Measurements from ENCODE around the gene CDR2.
"Not testable (repeated sequence)": the region's sequence is repeated elsewhere in the genome, so short reads cannot be mapped to it uniquely, and the experiment has no call there.

The CDR2 gene

DNA sequence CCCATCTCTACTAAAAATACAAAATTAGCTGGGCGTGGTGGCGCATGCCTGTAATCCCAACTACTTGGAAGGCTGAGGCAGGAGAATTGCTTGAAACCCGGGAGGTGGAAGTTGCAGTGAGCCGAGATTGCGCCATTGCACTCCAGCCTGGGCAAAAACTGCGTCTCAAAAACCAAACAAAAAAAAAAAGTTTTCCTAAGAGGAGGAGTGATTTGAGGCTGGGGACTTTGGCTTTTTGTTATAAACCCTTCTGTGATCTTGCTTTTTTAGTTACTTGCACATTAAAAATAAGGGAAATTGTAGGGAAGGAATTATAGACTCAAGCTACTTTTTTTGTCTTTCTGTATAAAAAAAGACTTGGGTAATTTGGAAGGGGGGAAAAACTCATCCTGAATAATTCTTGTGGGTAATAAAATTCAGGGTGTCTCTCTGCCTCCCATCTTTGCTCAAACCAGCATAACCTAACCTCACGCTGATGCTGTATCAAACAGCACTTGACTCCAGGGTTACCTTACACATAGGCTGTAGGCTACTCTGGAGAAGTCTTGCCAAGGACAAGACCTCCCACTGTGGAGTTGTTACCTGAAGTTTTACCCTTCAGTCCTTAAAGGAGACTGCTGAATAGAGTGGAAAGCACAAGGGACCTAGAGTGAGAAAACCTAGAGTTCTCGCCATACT lies 1.7 kb upstream of the CDR2 start:
- DNase-seq (ENCODE audit: low spot score): no peak

- DNase-seq (ENCODE audit: low spot score): no peak
Observed at GRCh38 chr16:22375117-22375962, 921 bp upstream of the CDR2 start.

DNA sequence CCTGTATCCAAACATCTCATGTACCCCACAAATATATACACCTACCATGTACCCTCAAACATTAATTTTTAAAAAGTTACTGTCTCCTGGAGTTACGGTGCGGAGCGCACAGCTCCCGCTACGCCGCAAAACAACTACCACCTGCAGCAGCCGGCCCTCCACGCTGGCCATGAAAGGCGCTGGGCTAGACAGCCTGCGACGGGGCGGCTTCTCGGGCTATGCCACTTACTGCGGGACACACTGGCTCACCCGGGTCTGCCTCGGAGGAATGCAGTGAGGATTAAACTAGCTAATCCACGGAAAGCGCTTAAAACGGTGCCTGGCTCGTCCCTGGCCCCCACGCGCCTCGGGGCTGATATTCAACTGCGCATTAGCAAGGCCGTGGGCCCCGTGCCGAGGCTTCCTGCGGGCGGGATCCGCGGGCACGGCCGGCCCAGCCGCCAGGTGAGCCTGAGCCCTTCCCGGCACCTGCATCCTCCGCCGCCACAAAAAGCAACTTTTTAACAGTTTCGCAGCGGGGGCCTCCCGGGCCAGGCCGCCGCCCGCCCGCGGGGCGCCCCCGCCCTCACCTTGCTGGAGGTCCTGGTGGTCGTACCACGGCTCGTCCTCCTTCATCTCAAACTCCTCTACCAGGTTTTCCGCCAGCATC lies 633 bp downstream of the CDR2 start:
- DNase-seq (ENCODE audit: low spot score): no peak

DNA sequence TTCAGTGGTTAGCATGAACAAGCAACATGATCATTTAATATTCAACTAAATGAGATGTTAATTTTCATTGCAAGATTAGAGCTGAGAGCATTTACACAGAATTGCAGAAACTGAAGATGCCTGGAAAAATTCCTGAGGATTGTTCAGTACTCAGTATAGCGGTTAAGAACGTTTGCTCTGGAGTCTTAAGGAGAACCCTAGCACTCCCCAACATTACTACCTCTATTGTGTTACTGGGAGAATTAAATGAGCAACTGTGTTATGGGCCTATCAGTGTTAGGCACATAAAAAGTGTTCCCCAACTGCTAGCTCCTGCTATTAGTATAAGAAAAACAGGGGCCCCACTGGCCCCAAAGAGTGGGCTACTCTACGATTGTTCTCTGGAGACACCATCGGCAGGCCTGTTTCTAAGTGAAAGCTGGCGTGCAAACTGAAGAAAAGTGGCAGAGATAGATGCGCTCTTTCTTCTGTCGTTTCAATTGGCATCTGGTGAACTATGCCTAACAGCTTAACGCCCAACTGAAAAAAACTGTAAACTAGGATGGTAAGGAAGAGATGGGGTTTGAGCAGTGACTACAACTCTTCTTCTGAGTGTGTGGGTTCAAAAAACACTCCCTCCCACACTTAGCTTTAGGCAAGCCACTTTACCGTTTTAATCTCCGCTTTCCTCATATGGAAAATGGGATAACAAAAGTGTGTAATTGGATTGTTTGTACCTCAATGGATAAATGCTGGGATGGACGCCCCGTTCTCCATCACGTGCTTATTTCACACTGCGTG lies 1.3 kb downstream of the CDR2 start:
- DNase-seq (ENCODE audit: low spot score): no peak

DNA sequence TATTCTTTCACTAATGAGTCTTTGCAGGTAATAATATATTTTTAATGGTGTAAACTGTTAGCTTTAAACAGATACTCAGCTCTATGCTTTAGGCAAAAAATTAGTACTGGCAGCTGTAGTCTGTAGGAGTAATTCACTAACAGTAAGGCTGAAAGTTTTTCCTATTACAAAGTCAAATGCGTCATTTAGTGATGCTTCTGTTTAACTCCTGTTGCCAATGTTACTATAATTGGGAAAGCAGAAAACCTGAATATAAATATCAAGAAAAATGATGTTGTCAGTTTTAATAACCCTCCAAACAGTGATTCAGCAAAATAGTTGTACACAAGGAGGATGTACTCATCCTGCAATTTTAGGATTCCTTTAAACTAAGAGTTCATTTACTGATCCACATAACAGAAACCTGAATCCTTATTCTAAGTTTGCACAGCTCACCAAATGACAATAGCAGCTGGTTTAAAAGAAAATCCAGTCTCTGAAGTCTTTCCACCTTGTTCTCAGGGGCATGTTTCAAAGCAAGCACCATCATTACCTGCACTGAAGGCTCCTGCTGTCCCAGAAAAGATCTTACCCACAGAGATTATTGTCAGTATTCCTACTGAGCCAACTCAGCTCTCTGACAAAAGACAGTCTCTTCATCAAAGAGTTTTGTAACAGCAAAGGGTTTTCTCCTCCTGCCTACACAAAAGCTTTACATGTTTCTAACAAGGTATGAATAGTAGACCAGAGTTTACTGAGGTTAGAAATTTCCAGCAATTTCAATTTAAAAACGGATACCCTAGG lies 4.2 kb downstream of the CDR2 start:
- no peak for DNase-seq (ENCODE audit: low spot score)

DNA sequence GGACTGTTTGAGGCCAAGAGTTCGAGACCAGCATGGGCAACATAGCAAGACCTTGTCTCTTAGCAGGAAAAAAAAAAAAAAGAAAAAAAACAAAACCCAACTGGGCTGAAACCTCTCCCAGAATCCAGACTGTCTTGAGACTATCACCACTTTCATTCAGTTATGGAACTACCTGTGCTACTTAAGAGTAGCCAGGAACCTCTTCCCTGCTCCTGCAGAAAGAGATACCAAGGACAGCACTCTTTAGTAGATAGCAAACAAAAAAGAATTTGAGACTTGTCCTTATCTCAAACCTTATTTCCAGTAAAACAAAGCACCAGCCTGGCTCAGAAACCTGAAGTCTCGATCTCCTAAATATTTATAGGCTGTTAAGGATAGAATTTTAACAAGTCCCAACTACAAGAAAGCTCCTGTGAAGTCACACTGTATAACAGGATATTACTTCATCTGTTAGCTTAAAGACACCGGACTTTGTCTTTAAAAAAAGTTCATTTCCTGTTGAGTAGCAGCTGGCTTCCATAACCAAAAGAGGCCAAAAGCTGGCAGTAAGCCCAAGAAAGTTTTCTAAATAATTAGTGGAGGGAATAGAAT lies 5.1 kb downstream of the CDR2 start:
- DNase-seq (ENCODE audit: low spot score): peak; percentile 40

- DNase-seq (ENCODE audit: low spot score): not testable (repeated sequence)
Observed at GRCh38 chr16:22368200-22368826, 6.1 kb downstream of the CDR2 start.

- no peak for DNase-seq (ENCODE audit: low spot score)
Observed at GRCh38 chr16:22366889-22367288, 7.5 kb downstream of the CDR2 start.

GRCh38 chr16:22366371-22366770 lies 8.0 kb downstream of the CDR2 start:
- no peak for DNase-seq (ENCODE audit: low spot score)

- no peak for DNase-seq (ENCODE audit: low spot score)
Observed at GRCh38 chr16:22364241-22364640, 10.2 kb downstream of the CDR2 start.

DNA sequence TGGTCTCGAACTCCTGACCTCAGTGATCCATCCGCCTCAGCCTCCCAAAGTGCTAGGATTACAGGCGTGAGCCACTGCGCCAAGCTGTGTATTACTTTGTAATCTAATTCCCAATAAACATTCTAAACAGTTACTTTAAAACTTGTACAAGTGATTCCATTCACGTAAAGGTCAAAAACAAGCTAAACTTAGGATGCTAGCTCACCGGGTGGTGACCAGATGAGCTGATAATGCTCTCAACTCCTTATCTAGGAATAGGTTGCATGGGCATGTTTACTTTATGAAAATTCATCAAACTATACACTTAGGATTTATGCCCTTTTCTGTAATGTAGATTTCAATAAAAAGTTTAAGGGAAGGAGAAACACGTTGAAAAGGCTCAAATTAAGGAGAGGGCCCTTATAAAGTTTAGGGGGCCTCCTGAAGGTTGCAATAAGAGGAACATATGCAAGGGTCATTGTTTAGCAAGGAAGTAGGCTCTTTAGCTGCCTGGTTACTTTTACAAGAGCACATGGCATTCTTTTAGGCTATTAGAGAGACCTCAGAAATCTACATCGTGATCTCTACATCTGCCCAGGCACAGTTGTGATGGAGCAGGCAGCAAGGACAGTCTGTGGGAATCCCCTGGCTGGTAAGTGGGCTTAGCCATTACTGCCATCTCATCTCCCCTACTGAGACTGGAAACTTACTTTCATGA lies 13.3 kb downstream of the CDR2 start:
- no peak for DNase-seq (ENCODE audit: low spot score)

DNA sequence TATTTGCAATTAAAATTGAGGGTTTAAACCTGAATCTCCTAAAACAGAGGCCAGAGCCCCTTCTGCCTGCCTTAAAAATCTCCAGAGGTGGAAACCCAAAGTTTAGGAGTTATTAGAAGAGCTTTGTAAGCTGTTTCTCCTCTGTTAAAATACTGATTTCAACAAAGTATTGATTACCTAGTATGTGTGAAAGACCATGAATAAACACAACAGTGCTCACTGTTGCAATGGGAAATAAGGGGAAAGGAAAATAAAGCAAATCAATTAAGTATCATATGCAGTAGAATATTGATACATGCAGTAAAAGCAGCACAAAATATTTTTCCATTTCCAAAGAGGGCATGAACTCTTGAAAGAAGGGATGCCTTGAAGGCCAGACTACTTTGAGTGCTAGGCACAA lies 14.7 kb downstream of the CDR2 start:
- DNase-seq (ENCODE audit: low spot score): no peak

GRCh38 chr16:22358000-22358399 lies 16.4 kb downstream of the CDR2 start:
- peak; percentile 52 for DNase-seq (ENCODE audit: low spot score)

DNA sequence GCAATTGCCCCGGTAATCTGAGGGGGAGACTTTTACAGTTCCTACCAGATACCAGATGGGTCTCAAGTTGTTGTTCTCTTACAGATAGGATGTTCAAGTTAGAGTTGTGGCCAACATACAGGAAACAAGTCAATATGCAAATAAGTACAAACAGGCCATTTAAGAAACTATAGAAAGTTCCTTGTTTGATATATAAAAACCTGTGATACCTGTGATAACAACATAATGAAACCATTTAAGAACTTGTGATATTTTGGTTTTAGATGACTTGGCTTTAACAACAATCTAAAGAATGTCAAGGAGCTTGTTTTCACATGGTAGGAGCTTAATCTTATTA lies 16.8 kb downstream of the CDR2 start:
- no peak for DNase-seq (ENCODE audit: low spot score)

DNA sequence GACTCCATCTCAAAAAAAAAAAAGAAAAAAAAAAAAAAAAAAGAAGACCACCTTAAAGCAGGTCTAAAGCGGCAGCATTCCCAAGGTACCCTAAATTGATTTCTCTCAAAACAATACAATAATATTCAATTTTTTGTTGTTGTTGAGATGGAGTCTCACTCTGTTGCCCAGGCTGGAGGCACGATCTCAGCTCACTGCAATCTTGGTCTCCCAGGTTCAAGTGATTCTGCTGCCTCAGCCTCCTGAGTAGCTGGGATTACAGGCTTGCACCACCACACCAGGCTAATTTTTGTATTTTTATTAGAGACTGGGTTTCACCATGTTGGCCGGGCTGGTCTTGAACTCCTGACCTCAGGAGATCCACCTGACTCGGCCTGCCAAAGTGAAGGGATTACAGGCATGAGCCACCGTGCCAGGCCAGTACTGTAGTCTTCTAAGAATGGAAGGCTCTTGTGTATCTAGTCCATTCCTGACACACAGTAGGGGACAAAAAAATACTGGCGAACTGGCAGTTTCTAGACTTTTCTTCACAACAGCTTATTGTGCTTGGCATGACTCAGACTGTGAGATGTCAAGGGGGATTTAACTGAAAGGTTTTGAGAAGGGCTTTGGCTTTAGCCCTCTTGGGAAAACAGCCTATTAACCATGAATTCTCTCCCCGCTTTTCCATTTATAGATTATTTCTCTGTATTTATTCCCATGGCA lies 17.3 kb downstream of the CDR2 start:
- peak; percentile 28 for DNase-seq (ENCODE audit: low spot score)

- DNase-seq (ENCODE audit: low spot score): peak; percentile 34
Observed at GRCh38 chr16:22355487-22355908, 18.9 kb downstream of the CDR2 start.

GRCh38 chr16:22353933-22354541 lies 20.4 kb downstream of the CDR2 start:
- no peak for DNase-seq (ENCODE audit: low spot score)

- DNase-seq (ENCODE audit: low spot score): peak; percentile 57
Observed at GRCh38 chr16:22353191-22353919, 21.1 kb downstream of the CDR2 start.

Measured in CD4-positive, alpha-beta T cell treated with Interleukin-15 for 4 hours (primary cell).